Measurements from ENCODE around the gene BABAM2.

The BABAM2 gene

GRCh38 chr2:28313220-28313784 is 422.8 kb downstream of the BABAM2 start:
- H3K79me2 ChIP-seq (ENCODE audit: control insufficient read depth, insufficient read depth, low read length, unreplicated experiment), result no peaks in the 10 kb centered on the region
- no peak overlapping the region for H2AFZ ChIP-seq (ENCODE audit: low read length, unreplicated experiment)
- no peak overlapping the region for H3K27ac ChIP-seq (ENCODE audit: low read depth, low read length)
- H3K4me1 ChIP-seq (ENCODE audit: control insufficient read depth, insufficient read depth, low read length, unreplicated experiment), result no peaks in the 10 kb centered on the region
- H3K4me3 ChIP-seq (ENCODE audit: low read depth, low read length), result no peak overlapping the region
- no peaks in the 10 kb centered on the region for H3K27me3 ChIP-seq (ENCODE audit: insufficient read depth, low read length)
- H3K36me3 ChIP-seq (ENCODE audit: insufficient read depth, low read length), result peaks cover 3% of the 10 kb centered on the region; the same call in 1 of the 2 replicates

GRCh38 chr2:28314968-28315367 is 424.4 kb downstream of the BABAM2 start:
- Histone ChIP-seq H3K4me1 (ENCODE audit: control insufficient read depth, insufficient read depth, low read length, unreplicated experiment) (no peaks in the 10 kb centered on the region), H2AFZ (ENCODE audit: low read length, unreplicated experiment) (no peak overlapping the region), H3K4me3 (ENCODE audit: low read depth, low read length) (no peak overlapping the region), H3K36me3 (ENCODE audit: insufficient read depth, low read length) (no peaks in the 10 kb centered on the region), H3K27me3 (ENCODE audit: insufficient read depth, low read length) (no peaks in the 10 kb centered on the region), H3K27ac (ENCODE audit: low read depth, low read length) (no peak overlapping the region), H3K79me2 (ENCODE audit: control insufficient read depth, insufficient read depth, low read length, unreplicated experiment) (no peaks in the 10 kb centered on the region)

GRCh38 chr2:28316546-28317335 is 426.2 kb downstream of the BABAM2 start:
- no peaks in the 10 kb centered on the region for H3K4me1 ChIP-seq (ENCODE audit: control insufficient read depth, insufficient read depth, low read length, unreplicated experiment)
- no peaks in the 10 kb centered on the region for H3K79me2 ChIP-seq (ENCODE audit: control insufficient read depth, insufficient read depth, low read length, unreplicated experiment)
- no peak overlapping the region for H3K4me3 ChIP-seq (ENCODE audit: low read depth, low read length)

GRCh38 chr2:28317390-28317789 is 426.9 kb downstream of the BABAM2 start:
- H3K4me1 ChIP-seq (ENCODE audit: control insufficient read depth, insufficient read depth, low read length, unreplicated experiment), result no peaks in the 10 kb centered on the region
- no peaks in the 10 kb centered on the region for H3K36me3 ChIP-seq (ENCODE audit: insufficient read depth, low read length)
- H3K4me3 ChIP-seq (ENCODE audit: low read depth, low read length), result no peak overlapping the region
- no peaks in the 10 kb centered on the region for H3K27me3 ChIP-seq (ENCODE audit: insufficient read depth, low read length)
- H3K79me2 ChIP-seq (ENCODE audit: control insufficient read depth, insufficient read depth, low read length, unreplicated experiment), result no peaks in the 10 kb centered on the region
- no peak overlapping the region for H2AFZ ChIP-seq (ENCODE audit: low read length, unreplicated experiment)
- H3K27ac ChIP-seq (ENCODE audit: low read depth, low read length), result no peak overlapping the region

More at GRCh38 chr2:28316546-28317335, 426.2 kb downstream of the BABAM2 start:
- Histone ChIP-seq H3K27ac (ENCODE audit: low read depth, low read length) (no peak overlapping the region), H3K27me3 (ENCODE audit: insufficient read depth, low read length) (no peaks in the 10 kb centered on the region), H3K36me3 (ENCODE audit: insufficient read depth, low read length) (no peaks in the 10 kb centered on the region), H2AFZ (ENCODE audit: low read length, unreplicated experiment) (no peak overlapping the region)

- Histone ChIP-seq H3K79me2 (ENCODE audit: control insufficient read depth, insufficient read depth, low read length, unreplicated experiment) (no peaks in the 10 kb centered on the region), H2AFZ (ENCODE audit: low read length, unreplicated experiment) (no peak overlapping the region), H3K4me3 (ENCODE audit: low read depth, low read length) (no peak overlapping the region), H3K27me3 (ENCODE audit: insufficient read depth, low read length) (no peaks in the 10 kb centered on the region), H3K4me1 (ENCODE audit: control insufficient read depth, insufficient read depth, low read length, unreplicated experiment) (no peaks in the 10 kb centered on the region), H3K27ac (ENCODE audit: low read depth, low read length) (no peak overlapping the region), H3K36me3 (ENCODE audit: insufficient read depth, low read length) (no peaks in the 10 kb centered on the region)
Measured at GRCh38 chr2:28318023-28318422, 427.5 kb downstream of the BABAM2 start.

- no peak overlapping the region for H3K4me3 ChIP-seq (ENCODE audit: low read depth, low read length)
- H3K27ac ChIP-seq (ENCODE audit: low read depth, low read length), result no peak overlapping the region
- no peaks in the 10 kb centered on the region for H3K79me2 ChIP-seq (ENCODE audit: control insufficient read depth, insufficient read depth, low read length, unreplicated experiment)
- no peaks in the 10 kb centered on the region for H3K27me3 ChIP-seq (ENCODE audit: insufficient read depth, low read length)
- H3K4me1 ChIP-seq (ENCODE audit: control insufficient read depth, insufficient read depth, low read length, unreplicated experiment), result no peaks in the 10 kb centered on the region
- H2AFZ ChIP-seq (ENCODE audit: low read length, unreplicated experiment), result no peak overlapping the region
- no peaks in the 10 kb centered on the region for H3K36me3 ChIP-seq (ENCODE audit: insufficient read depth, low read length)
Measured at GRCh38 chr2:28318462-28319117, 428.1 kb downstream of the BABAM2 start.

- no peaks in the 10 kb centered on the region for H3K36me3 ChIP-seq (ENCODE audit: insufficient read depth, low read length)
- H2AFZ ChIP-seq (ENCODE audit: low read length, unreplicated experiment), result no peak overlapping the region
- H3K27ac ChIP-seq (ENCODE audit: low read depth, low read length), result no peak overlapping the region
- H3K79me2 ChIP-seq (ENCODE audit: control insufficient read depth, insufficient read depth, low read length, unreplicated experiment), result no peaks in the 10 kb centered on the region
- H3K27me3 ChIP-seq (ENCODE audit: insufficient read depth, low read length), result no peaks in the 10 kb centered on the region
- H3K4me3 ChIP-seq (ENCODE audit: low read depth, low read length), result no peak overlapping the region
- H3K4me1 ChIP-seq (ENCODE audit: control insufficient read depth, insufficient read depth, low read length, unreplicated experiment), result no peaks in the 10 kb centered on the region
Measured at GRCh38 chr2:28319118-28320008, 428.8 kb downstream of the BABAM2 start.

- no peak overlapping the region for H3K4me3 ChIP-seq (ENCODE audit: low read depth, low read length)
- H2AFZ ChIP-seq (ENCODE audit: low read length, unreplicated experiment), result no peak overlapping the region
- H3K27ac ChIP-seq (ENCODE audit: low read depth, low read length), result no peak overlapping the region
- no peaks in the 10 kb centered on the region for H3K36me3 ChIP-seq (ENCODE audit: insufficient read depth, low read length)
- H3K4me1 ChIP-seq (ENCODE audit: control insufficient read depth, insufficient read depth, low read length, unreplicated experiment), result no peaks in the 10 kb centered on the region
- no peaks in the 10 kb centered on the region for H3K79me2 ChIP-seq (ENCODE audit: control insufficient read depth, insufficient read depth, low read length, unreplicated experiment)
- no peaks in the 10 kb centered on the region for H3K27me3 ChIP-seq (ENCODE audit: insufficient read depth, low read length)
Measured at GRCh38 chr2:28320009-28320365, 429.5 kb downstream of the BABAM2 start.

- H3K79me2 ChIP-seq (ENCODE audit: control insufficient read depth, insufficient read depth, low read length, unreplicated experiment), result no peaks in the 10 kb centered on the region
- no peaks in the 10 kb centered on the region for H3K4me1 ChIP-seq (ENCODE audit: control insufficient read depth, insufficient read depth, low read length, unreplicated experiment)
- H2AFZ ChIP-seq (ENCODE audit: low read length, unreplicated experiment), result no peak overlapping the region
- no peaks in the 10 kb centered on the region for H3K36me3 ChIP-seq (ENCODE audit: insufficient read depth, low read length)
- no peak overlapping the region for H3K4me3 ChIP-seq (ENCODE audit: low read depth, low read length)
- H3K27ac ChIP-seq (ENCODE audit: low read depth, low read length), result no peak overlapping the region
- H3K27me3 ChIP-seq (ENCODE audit: insufficient read depth, low read length), result no peaks in the 10 kb centered on the region
Measured at GRCh38 chr2:28320371-28320770, 429.8 kb downstream of the BABAM2 start.

GRCh38 chr2:28321426-28321825 is 430.9 kb downstream of the BABAM2 start:
- H3K4me1 ChIP-seq (ENCODE audit: control insufficient read depth, insufficient read depth, low read length, unreplicated experiment), result no peaks in the 10 kb centered on the region
- no peak overlapping the region for H3K27ac ChIP-seq (ENCODE audit: low read depth, low read length)
- H3K36me3 ChIP-seq (ENCODE audit: insufficient read depth, low read length), result no peaks in the 10 kb centered on the region
- H2AFZ ChIP-seq (ENCODE audit: low read length, unreplicated experiment), result no peak overlapping the region
- H3K4me3 ChIP-seq (ENCODE audit: low read depth, low read length), result no peak overlapping the region
- H3K27me3 ChIP-seq (ENCODE audit: insufficient read depth, low read length), result no peaks in the 10 kb centered on the region
- no peaks in the 10 kb centered on the region for H3K79me2 ChIP-seq (ENCODE audit: control insufficient read depth, insufficient read depth, low read length, unreplicated experiment)
